ENCODE results near the gene LAMA1. TPM values are rescaled to one million over a fixed set of nuclear protein-coding genes. Genes with fewer than 3 reads are reported as not detected.

The LAMA1 gene
- total and polyA plus RNA-seq, 10 of the 15 experiments (the other 5 are each of a cell fraction or from before 2014, with no cell fraction given) = under 0.01 to 1.9 (median 0.06) TPM; not detected in 6

DNA sequence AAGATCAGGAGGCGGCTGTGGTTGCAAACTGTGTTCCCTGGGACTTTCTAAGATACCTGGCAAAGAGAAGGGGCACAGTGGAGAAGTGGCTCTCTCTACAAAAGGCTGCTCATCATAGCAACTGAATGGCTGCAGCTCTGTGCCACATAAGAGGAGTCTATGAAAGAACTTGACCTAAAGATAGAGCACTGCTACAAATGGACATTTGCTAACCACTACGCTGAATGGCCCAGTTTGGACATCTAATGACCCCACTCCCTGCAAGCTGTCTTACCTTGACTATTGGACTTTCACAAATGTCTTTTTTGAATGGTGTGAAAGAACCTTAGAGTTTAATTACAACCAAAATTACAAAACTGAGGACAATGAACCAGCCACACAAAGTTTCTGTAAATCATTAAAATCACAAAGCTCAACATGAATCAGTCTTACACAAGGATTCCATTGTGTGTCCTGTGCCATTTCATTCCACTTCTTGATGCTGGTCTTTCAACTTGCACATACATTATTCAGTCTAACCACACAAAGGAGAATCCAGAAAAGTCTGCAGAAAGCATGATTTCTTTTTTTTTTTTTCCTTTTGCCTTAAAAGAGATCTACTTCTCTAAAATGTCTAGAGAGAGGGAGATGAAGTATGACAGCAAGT is 154.0 kb downstream of the LAMA1 start (continued):
- TF ChIP-seq, protein P1, sequence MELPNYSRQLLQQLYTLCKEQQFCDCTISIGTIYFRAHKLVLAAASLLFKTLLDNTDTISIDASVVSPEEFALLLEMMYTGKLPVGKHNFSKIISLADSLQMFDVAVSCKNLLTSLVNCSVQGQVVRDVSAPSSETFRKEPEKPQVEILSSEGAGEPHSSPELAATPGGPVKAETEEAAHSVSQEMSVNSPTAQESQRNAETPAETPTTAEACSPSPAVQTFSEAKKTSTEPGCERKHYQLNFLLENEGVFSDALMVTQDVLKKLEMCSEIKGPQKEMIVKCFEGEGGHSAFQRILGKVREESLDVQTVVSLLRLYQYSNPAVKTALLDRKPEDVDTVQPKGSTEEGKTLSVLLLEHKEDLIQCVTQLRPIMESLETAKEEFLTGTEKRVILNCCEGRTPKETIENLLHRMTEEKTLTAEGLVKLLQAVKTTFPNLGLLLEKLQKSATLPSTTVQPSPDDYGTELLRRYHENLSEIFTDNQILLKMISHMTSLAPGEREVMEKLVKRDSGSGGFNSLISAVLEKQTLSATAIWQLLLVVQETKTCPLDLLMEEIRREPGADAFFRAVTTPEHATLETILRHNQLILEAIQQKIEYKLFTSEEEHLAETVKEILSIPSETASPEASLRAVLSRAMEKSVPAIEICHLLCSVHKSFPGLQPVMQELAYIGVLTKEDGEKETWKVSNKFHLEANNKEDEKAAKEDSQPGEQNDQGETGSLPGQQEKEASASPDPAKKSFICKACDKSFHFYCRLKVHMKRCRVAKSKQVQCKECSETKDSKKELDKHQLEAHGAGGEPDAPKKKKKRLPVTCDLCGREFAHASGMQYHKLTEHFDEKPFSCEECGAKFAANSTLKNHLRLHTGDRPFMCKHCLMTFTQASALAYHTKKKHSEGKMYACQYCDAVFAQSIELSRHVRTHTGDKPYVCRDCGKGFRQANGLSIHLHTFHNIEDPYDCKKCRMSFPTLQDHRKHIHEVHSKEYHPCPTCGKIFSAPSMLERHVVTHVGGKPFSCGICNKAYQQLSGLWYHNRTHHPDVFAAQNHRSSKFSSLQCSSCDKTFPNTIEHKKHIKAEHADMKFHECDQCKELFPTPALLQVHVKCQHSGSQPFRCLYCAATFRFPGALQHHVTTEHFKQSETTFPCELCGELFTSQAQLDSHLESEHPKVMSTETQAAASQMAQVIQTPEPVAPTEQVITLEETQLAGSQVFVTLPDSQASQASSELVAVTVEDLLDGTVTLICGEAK (IDR thresholded peaks at IDR 0.05; ENCODE audit: borderline replicate concordance) = no peak
- TF ChIP-seq, protein P2, sequence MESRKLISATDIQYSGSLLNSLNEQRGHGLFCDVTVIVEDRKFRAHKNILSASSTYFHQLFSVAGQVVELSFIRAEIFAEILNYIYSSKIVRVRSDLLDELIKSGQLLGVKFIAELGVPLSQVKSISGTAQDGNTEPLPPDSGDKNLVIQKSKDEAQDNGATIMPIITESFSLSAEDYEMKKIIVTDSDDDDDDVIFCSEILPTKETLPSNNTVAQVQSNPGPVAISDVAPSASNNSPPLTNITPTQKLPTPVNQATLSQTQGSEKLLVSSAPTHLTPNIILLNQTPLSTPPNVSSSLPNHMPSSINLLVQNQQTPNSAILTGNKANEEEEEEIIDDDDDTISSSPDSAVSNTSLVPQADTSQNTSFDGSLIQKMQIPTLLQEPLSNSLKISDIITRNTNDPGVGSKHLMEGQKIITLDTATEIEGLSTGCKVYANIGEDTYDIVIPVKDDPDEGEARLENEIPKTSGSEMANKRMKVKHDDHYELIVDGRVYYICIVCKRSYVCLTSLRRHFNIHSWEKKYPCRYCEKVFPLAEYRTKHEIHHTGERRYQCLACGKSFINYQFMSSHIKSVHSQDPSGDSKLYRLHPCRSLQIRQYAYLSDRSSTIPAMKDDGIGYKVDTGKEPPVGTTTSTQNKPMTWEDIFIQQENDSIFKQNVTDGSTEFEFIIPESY (IDR thresholded peaks at IDR 0.05) = no peak
- no peak for TF ChIP-seq ETV6 (conservative IDR thresholded peaks at IDR 0.05 in 1 of 2, IDR thresholded peaks at IDR 0.05 in 1 of 2; ENCODE audit: borderline replicate concordance in 1 of 2, low read depth in 1 of 2)

Measured in GM12878 (cell line).